Neural cell (in vitro differentiated cells): ENCODE measurements around the gene FGF4. TPM values are rescaled to one million over a fixed set of nuclear protein-coding genes. Genes with fewer than 3 reads are reported as not detected.

Experiments
- H2AFZ ChIP-seq: fragments of 200-600, 300-800 bp; sonication (generic), shearing (Covaris generic); 2 replicates; pipeline ENCODE4 v1.6.0; 2014; ENCODE audit warnings: low read depth, mild to moderate bottlenecking, antibody characterized with exemption, low read length, moderate library complexity
- H3F3A ChIP-seq: fragments of 200-600 bp; shearing (Covaris generic); 2 replicates; pipeline ENCODE4 v1.6.1; 2016; ENCODE audit warnings: mild to moderate bottlenecking, moderate library complexity, mixed read lengths, antibody characterized with exemption, low read length; ENCODE audit not compliant: insufficient read depth, poor library complexity, severe bottlenecking
- H3K27ac ChIP-seq: fragments of 200-600, 300-800 bp; sonication (generic), shearing (Covaris generic); 2 replicates; pipeline ENCODE4 v1.5.1; 2014; ENCODE audit warnings: mild to moderate bottlenecking, low read length, moderate library complexity
- H3K27me3 ChIP-seq: fragments of 300-800, 200-600 bp; sonication (generic), shearing (Covaris generic); 2 replicates; pipeline ENCODE4 v1.6.0; 2014; ENCODE audit warnings: mild to moderate bottlenecking, low read depth, low read length, moderate library complexity; ENCODE audit not compliant: insufficient read depth
- H3K36me3 ChIP-seq: fragments of 300-800, 200-600 bp; sonication (generic), shearing (Covaris generic); 2 replicates; pipeline ENCODE4 v1.5.1; 2014; ENCODE audit warnings: mild to moderate bottlenecking, antibody characterized with exemption, low read length, moderate library complexity; ENCODE audit not compliant: insufficient read depth
- H3K4me2 ChIP-seq: fragments of 300-800, 200-600 bp; sonication (generic), shearing (Covaris generic); 2 replicates; pipeline ENCODE4 v1.6.0; 2014; ENCODE audit warnings: mild to moderate bottlenecking, low read length
- H3K4me3 ChIP-seq: fragments of 300-800, 200-600 bp; sonication (generic), shearing (Covaris generic); 2 replicates; pipeline ENCODE4 v1.5.1; 2014; ENCODE audit warnings: mild to moderate bottlenecking, low read length, moderate library complexity
- H3K79me2 ChIP-seq: fragments of 200-600 bp; shearing (Covaris generic); replicated peaks from 2 replicates; pipeline ENCODE4 v1.6.0; 2014; ENCODE audit warnings: mild to moderate bottlenecking, low read length, moderate library complexity; ENCODE audit not compliant: insufficient read depth
- H3K9ac ChIP-seq: fragments of 300-800, 200-600 bp; sonication (generic), shearing (Covaris generic); 2 replicates; pipeline ENCODE4 v1.6.1; 2016; ENCODE audit warnings: mild to moderate bottlenecking, low read length, mixed read lengths
- H3K9me2 ChIP-seq: fragments of 200-600 bp; shearing (Covaris generic); 2 replicates; pipeline ENCODE4 v1.6.1; 2016; ENCODE audit warnings: mild to moderate bottlenecking, low read length, mixed read lengths; ENCODE audit not compliant: insufficient read depth
- H3K9me3 ChIP-seq: fragments of 200-600, 300-800 bp; sonication (generic), shearing (Covaris generic); 2 replicates; pipeline ENCODE4 v1.6.1; 2016; ENCODE audit warnings: mild to moderate bottlenecking, mixed run types, low read length, moderate library complexity, mixed read lengths
- H4K20me1 ChIP-seq: fragments of 200-600 bp; shearing (Covaris generic); 2 replicates; pipeline ENCODE4 v1.6.1; 2016; ENCODE audit warnings: mild to moderate bottlenecking, mixed run types; ENCODE audit not compliant: insufficient read depth
- CTCF ChIP-seq: fragments of 450-650 bp; IDR thresholded peaks from 2 replicates; pipeline ENCODE4 v1.5.1; 2014; ENCODE audit warnings: antibody characterized with exemption, mild to moderate bottlenecking, moderate library complexity; ENCODE audit not compliant: poor library complexity, severe bottlenecking
- EP300 ChIP-seq: fragments of 450-650 bp; conservative IDR thresholded peaks from 2 replicates; pipeline ENCODE4 v1.6.1; 2014; ENCODE audit warnings: antibody characterized with exemption, mild to moderate bottlenecking, moderate library complexity; ENCODE audit not compliant: poor library complexity, severe bottlenecking
- EZH2 ChIP-seq: fragments of 200-600, 300-800 bp; shearing (Covaris generic), sonication (generic); IDR thresholded peaks from 2 replicates; pipeline ENCODE4 v1.6.1; 2014; ENCODE audit warnings: antibody characterized with exemption, low read length, borderline replicate concordance, mild to moderate bottlenecking; ENCODE audit not compliant: insufficient read depth, poor library complexity, severe bottlenecking
- MXI1 ChIP-seq: fragments of 450-650 bp; conservative IDR thresholded peaks from 2 replicates; pipeline ENCODE4 v1.6.1; 2014; ENCODE audit warnings: antibody characterized with exemption, mild to moderate bottlenecking; ENCODE audit not compliant: poor library complexity, severe bottlenecking
- POLR2AphosphoS5 ChIP-seq: IDR thresholded peaks from 2 replicates; pipeline ENCODE4 v1.6.1; 2012
- RAD21 ChIP-seq: fragments of 450-650 bp; conservative IDR thresholded peaks from 2 replicates; pipeline ENCODE4 v1.6.1; 2014; ENCODE audit warnings: antibody characterized with exemption, mild to moderate bottlenecking, moderate library complexity
- REST ChIP-seq: IDR thresholded peaks from 2 replicates; pipeline ENCODE4 v1.6.1; 2012; ENCODE audit warnings: borderline replicate concordance
- SMC3 ChIP-seq: fragments of 450-650 bp; conservative IDR thresholded peaks from 2 replicates; pipeline ENCODE4 v1.6.1; 2014; ENCODE audit warnings: antibody characterized with exemption, mild to moderate bottlenecking, moderate library complexity; ENCODE audit not compliant: poor library complexity
- TAF1 ChIP-seq: IDR thresholded peaks from 2 replicates; pipeline ENCODE4 v1.6.1; 2012; ENCODE audit warnings: low read depth
- polyA plus RNA-seq: library from polyadenylated mRNA; depleted of rRNA; stranded (reverse); fragments of >200 nt; gene quantifications from 2 replicates; pipeline ENCODE4 v1.2.3, GENCODE V29; 2014

The FGF4 gene
- polyA plus RNA-seq, 1 donor from 2014 or later, result not detected

- H3K4me2 ChIP-seq, result no peak overlapping the region
- no peak overlapping the region for H2AFZ ChIP-seq
- H3K27ac ChIP-seq, result no peak overlapping the region
- no peak for TF ChIP-seq SMC3
- no peak for TF ChIP-seq CTCF
- no peak for TF ChIP-seq EP300
- no peak for TF ChIP-seq TAF1
- no peak for TF ChIP-seq REST
- TF ChIP-seq EZH2, result no peak
- TF ChIP-seq RAD21, result no peak
- no peak for TF ChIP-seq MXI1
- no peak for TF ChIP-seq POLR2AphosphoS5
- no peaks in the 10 kb centered on the region for H3K27me3 ChIP-seq
- H3K9ac ChIP-seq, result no peak overlapping the region
- no peaks in the 10 kb centered on the region for H3K36me3 ChIP-seq
- H3K79me2 ChIP-seq, result no peaks in the 10 kb centered on the region
- H3F3A ChIP-seq, result no peaks in the 10 kb centered on the region
- no peaks in the 10 kb centered on the region for H4K20me1 ChIP-seq
- no peaks in the 10 kb centered on the region for H3K9me3 ChIP-seq
- no peaks in the 10 kb centered on the region for H3K9me2 ChIP-seq
- no peak overlapping the region for H3K4me3 ChIP-seq
These were observed 49.1 kb downstream of the FGF4 start for GRCh38 chr11:69726019-69726418.

GRCh38 chr11:69721745-69722144 lies 53.4 kb downstream of the FGF4 start:
- no peaks in the 10 kb centered on the region for H3K9me2 ChIP-seq
- no peaks in the 10 kb centered on the region for H3K79me2 ChIP-seq
- no peaks in the 10 kb centered on the region for H3K9me3 ChIP-seq
- H3K4me3 ChIP-seq, result no peak overlapping the region
- H3F3A ChIP-seq, result no peaks in the 10 kb centered on the region
- no peak overlapping the region for H3K27ac ChIP-seq
- no peak overlapping the region for H2AFZ ChIP-seq
- H4K20me1 ChIP-seq, result no peaks in the 10 kb centered on the region
- no peaks in the 10 kb centered on the region for H3K27me3 ChIP-seq
- H3K9ac ChIP-seq, result no peak overlapping the region
- TF ChIP-seq SMC3 (no peak), RAD21 (no peak), MXI1 (no peak), EP300 (no peak), TAF1 (no peak), POLR2AphosphoS5 (no peak), CTCF (no peak), EZH2 (no peak), REST (no peak)
- no peak overlapping the region for H3K4me2 ChIP-seq
- no peaks in the 10 kb centered on the region for H3K36me3 ChIP-seq
